ENCODE data around the gene TLR10.

TLR10 gene

DNA sequence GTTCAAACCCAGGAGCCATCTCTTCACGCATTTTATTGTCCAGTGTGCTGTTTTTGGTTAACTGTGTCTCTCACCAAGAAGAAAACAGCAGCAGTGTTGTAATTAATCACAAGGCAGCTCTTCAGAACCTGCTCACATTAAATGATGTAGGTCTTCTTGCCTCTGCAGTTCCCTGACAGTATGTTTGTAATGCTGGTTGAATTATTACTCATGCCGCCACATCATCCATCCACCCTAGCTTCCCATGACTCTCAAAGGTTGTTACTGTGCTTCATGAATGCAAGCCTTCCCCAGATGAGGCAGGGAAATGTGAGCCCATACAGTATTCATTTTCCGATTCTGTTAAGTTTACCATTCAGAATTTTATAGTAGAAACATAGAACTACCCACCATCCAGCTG lies 17.4 kb downstream of the TLR10 start:
- DNase-seq: no peak

DNA sequence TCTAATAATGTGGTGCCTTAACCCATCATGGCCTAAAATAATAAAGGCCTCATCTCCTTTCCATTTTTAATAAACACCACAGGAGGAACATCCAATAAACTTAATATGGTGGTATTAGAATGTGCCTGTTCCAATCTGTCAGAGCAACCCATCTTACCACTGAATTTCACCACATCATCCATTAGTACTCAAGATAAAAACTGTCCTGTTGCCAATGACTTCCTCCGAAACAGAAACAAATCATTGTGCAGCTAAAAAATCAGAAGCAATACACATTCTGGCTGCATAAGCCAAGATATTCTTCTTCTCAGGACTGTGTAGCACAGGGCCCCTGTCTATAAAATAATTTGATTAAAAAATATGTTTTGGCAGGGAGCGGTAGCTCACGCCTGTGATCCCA lies 18.5 kb downstream of the TLR10 start:
- DNase-seq: no peak

DNA sequence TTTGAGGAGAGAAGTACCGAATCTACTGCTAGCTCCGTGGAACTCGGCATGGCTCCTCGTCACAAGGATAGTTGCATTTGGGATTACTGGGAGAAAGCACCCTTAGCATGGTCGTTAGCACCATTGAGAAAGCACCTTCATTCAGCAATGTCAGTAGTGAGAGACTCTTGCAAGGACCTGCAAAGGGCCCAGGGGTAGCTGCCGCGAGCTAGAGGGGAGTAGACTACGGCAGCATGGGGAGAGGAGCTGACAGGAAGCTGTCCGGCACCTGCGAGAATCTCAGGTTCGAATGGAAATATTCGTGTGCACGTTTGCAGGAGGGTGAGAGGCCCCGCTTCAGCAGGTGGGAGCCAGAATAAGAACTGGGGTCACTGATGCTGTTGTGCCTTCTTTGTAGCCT lies 20.2 kb downstream of the TLR10 start:
- no peak for DNase-seq

DNA sequence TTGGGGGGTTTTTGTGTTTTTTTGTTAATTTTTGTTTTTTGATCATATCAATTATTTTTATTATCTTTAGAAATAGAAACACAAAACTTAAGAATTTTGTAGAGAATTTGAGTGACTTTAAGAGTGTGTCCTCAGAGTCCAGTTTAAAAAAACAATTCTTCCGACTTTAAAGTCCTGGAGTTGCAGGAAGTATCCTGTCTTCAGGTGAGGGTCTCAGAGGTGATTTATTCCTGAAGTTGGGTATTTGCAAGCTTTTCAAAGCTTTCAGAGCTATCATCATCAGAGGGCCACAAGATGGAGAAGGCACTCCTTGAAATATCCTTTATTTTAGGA lies 23.0 kb downstream of the TLR10 start:
- no peak for DNase-seq

DNA sequence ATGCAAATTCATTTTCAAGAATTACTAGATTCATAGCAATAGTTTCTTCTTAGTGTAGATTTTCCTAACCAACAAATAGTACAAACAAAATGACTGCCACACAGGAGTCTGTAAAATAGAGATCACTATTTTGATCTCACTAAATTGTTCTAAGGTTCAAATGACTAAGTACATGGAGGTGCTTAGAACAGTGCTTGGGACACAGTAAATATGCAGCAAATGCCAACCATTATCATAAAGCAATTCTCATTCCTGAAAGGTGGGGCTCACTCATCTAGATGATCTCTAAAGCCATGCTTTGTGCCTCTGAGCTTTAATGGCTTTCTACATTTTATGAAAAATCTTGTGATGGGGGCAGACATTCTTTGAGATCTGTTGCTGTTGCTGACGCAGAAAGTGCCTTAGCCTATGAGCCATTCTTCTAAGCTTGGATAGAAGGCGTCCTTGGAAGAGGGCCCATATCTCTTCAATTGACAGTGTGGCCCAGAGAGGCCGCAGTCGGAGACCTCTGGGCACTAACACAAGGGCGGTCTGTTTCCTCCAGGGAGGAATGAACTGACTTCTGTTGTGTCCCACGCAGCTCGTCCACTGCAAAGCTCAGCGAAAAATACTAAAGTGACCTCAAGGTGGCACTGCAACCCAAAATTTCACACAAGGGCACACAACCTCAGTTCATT lies 23.5 kb downstream of the TLR10 start:
- DNase-seq: peak; percentile 47 to 54

DNA sequence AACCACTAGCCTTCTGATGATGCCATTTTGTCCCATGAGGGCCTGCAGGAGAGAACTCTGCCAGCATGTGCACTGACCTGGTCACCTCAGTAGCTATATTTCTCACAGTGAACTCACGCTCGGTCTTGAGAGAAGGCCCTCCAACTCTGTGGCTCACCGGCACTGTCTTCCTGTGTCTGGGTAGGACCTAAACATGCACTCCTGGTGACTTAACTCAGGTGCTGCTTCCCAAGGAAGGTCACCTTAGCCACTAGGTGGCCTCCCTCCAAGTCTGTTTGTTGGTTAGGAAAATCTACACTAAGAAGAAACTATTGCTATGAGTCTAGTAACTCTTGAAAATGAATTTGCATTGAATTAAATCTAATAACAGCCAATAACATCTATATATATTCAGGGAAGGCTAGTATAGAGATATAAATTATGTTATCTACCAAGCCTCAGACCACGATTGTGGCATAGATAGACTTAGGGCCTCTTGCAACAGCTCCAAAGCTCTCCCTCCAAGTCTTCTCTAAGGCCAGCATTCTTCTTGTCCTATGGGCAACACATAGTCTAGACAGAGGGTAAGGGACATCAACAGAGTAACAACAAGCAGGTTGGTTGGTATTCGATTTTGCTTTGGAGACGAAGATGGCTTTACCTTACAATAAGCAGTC lies 24.7 kb downstream of the TLR10 start:
- no peak for DNase-seq

DNA sequence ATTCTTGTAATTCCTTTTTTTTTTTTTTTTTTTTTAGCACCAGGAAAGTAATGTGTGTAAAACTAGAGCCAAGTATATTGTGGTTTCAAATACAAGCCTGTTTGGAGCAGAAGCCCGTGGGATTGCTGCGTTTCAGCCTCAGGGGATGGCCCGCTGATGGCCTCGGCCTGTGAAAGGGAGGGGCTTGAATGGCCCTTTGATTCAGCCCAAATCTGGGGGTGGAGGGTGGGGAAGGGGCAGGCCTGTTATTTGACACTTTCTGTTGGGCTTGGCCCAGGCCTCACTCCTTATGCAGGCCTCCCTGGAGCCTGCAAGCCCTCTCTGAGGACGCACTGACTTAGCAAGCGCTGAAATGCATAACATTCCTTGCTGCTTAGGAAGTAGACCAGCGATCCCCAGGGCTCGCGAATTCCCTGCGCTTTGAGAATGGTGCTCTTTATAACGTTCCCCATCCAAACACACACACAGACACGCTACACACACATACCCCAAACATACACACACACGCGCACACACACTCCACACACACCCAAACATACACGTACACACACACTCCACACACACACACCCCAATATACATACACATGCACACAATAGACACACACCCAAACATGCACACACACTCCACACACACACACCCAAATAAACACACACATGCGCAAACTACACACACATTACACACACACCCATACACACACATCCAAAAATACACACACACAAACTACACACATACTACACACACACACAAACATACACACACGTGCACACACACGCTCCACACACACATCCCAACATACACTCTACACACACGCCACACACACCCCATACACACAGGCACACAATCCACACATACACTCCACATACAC lies 29.6 kb downstream of the TLR10 start:
- DNase-seq: no peak

DNA sequence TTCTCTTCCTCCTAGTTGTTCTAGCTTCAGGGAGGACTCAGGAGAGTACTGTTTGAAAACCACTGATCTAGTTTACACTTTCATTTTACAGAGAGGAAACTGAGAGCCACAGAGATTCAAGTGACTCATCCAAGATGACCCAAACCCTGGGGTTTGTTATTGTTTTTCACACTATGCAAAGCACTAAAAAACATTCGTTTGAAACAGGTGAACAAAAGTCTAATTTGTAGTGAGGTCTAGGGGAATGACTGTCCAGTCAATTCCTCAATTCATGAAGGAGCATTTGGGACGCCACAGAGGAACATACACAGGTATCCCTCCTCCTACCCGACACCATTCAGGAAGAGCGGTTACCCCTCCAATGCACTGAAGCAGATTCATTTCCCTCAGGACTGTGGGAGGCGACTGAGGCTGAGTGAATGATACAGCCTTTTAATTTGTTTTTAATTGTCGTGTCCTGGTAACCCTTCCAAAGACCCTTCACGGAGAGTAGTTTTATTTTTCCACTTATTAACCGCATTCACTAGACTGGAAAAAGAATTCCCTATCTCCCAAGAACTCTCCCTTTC lies 30.3 kb downstream of the TLR10 start:
- no peak for DNase-seq

DNA sequence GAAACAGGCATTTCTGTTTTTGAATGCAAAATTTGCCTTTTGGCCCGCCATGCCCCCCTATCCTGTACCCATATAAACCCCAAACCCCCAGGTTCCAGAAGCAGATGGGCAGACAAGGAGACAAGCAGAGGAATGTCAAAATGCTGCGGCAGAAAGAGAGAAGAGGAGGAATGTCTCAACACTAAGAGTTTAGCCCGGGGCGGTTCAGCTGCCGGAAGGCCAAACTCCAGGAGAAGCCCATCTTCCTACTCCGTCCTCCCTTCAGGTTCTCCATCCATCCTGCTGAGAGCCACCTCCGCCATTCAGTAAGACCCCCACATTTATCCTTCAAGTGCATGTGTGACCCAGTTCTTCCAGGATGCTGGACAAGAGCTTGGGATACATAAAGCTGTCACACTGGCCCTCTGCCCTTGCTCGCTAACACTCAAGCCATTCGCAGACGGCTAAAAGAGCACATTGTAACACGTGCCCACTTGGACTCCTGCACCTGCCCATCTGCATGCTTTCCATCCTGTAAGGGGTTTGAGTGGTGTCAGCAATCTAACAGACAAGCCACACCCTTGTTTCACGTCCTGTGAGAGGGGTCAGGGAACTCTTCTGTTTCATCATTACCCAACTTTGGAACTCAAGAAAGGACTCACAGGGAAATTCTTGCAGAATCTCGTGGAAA lies 31.3 kb downstream of the TLR10 start:
- no peak for DNase-seq

DNA sequence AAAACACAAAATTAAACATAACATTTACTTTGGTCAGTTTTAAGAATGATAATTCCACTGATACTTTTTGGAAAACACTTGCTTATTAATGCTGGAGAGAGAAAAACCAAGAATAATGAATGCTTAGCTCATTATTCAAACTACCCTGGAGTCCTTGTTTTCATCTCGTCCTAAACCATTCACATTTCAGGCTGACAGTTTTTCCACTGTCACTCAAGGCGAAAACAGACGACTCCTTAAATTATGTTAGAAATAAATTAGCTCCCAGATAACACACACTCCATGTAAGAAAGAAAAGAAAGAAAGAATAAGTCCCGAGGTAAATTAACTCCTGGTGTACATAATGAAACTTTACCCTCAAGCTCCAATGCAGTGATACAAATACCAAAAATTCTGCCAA lies 33.5 kb downstream of the TLR10 start:
- no peak for DNase-seq

DNA sequence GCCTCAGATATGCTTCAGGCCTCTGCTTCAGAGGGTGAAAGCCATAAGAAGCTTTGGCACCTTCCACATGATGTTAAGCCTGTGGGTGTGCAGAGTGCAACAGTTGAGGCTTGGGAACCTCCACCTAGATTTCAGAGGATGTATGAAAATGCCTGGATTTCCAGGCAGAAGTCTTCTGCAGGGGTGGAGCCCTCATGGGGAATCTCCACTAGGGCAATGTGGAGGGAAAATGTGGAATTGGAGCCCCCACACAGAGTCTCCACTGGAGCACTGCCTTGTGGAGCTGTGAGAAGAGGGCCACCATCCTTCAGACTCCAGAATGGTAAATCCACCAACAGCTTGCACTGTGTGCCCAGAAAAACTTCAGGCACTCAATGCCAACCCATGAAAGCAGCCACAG lies 35.2 kb downstream of the TLR10 start:
- no peak for DNase-seq

DNA sequence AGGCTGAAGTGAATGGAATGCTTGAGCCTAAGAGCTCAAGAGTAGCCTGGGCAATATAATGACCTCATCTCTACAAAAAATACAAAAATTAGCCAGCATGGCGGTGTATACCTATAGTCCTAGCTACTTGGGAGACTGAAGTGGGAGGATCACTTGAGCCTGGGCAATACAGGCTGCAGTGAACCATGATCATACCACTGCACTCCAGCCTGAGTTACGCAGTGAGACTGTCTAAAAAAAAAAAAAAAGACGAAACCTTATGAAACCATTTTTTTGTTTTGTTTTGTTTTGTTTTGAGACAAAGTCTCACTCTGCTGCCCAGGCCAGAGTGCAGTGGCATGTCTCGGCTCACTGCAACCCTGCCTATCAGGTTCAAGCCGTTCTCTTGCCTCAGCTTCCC lies 36.9 kb downstream of the TLR10 start:
- no peak for DNase-seq

DNA sequence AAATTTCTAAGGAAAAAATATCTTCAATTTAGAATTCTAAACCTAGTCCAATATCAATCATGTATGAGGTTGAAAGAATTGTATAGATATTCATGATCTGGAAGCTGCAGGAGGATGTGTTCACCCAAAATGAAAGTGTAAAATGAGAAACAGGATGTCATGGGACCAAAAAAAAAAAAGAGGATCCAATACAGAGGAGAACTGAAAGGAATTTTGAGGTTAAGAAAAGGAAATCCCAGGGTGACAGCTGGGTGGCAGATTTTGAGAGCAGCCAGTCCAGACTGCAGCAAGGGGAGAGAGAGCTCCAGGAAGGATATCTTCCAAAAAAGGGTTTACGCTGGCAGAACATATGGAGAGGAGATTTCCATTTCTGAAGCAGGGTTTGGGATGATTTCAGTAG lies 38.9 kb downstream of the TLR10 start:
- DNase-seq: no peak

DNA sequence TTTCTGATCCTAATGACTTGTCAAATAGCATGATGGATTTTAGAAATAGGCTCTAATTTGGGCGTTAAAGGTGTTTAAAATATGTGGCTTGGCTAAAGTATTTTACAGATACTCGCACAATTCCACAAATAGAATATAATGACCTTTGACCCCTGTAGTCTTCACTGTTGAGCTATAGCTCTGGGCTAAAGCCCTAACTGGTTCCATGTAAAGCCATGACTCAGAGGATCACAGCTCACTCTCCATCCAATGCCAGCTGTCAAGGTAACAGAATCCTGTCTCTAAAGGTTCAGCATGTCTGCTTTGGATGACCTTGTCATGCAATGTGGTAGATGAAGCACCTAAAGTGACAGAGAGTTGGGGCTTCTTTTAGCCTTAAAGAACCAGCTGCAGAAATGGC lies 42.5 kb downstream of the TLR10 start:
- no peak for DNase-seq

DNA sequence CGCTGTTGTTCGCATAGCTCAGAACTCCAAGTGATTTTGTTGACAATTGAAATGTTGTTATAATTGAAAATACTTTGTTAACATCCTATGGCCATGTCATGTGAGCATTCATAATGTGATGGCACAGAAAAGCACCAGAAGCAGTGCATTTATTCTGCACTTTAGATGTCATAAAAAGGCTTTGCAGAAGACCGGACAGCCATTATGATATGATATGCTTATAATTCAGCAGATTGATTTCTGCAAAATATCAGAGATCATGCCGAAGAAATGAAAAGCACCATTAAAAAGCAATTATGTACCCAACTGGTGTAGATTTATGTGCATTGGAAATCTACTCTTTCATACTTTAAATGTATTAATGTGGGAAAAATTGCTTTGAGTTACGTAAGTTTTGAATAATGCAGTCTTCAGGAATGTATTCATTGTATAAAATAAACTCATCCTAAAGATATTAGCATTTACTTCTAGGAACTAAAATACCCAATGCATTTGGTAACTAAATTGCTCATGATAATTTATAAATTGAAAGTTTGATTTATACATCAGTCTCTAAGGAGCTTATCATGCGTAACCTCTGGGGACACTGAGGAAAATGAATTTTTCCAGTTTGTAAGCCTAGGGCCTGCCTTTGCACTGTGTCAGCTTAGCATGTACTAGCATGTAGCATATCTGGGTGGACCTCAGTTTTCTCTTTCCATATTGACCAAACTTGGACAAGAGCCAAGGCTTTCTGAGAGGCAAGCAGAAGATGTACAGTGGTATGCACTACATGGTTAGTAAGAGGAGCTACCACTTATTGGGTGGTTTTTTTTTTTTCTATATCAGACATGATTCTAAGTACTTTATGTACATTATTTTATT lies 43.6 kb downstream of the TLR10 start:
- DNase-seq: no peak

DNA sequence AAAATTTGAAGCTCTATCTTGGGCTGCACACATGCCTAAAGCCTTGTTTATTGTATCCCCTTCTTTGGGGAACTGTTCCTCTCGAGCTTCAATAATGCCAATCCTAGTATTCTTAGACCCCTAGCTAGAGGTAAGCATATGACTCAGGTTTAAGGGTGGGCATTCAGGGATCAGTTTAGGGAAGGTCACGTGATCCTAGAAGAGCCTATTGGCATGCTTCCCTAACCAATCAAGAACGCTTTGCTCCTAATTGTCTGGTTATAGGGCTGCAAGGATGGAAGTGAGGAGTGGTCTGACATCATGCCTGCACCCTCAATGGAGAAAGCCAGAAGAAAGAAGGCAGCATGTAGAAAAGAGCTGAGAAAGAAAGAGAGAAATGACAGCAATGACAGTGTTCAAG lies 46.9 kb downstream of the TLR10 start:
- DNase-seq: no peak

DNA sequence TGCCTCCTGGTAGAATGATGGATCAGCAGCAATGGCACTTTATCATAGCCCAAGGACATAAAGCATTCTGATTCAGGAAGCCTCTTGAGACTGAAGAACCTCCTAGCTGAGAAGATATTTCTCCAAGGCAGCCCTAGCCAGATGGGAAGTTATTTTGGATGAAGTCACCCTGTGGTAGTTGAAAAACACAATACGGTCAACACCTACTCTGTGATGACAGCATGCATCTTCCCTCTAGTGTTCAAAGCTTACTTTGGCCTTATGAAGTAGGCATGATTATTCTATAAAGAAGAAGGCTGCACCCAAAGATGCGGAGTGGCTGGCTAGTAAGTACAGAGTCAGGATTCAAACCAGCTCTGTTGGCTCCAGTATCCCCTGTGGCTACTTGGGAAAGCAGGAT lies 47.9 kb downstream of the TLR10 start:
- no peak for DNase-seq

DNA sequence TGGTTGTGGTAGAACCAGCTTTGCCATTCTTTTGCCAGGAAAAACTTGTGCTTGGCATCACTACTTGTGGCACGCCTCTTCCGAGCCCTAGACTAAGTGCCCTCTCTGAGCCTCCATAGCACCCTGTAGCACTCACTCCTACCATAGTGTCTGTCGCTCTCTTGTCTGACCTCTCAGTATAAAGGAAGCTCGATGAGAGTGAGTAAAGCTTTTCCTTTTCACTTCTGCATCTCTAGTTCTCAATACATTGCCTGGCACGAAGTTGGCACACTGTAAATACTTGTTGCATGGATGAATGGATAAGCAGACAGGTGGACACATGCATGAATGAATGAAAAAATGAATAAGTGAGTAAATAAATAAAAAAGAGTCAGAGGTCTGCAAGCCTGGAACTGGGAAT lies 48.3 kb downstream of the TLR10 start:
- no peak for DNase-seq

DNA sequence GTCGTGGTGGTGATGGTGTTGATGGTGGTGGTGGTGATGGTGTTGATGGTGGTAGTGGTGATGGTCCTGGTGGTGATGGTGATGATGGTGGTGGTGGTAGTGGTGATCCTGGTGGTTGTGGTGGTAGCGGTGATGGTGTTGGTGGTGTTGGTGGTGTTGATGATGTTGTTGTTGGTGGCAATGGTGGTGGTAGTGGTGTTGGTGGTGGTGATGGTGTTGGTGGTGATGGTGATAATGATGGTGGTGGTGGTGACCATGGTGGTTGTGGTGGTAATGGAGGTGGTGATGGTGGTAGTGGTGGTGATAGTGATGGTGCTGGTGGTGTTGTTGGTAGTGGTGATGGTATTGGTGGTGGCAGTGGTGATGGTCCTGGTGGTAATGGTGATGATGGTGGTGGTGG lies 49.1 kb downstream of the TLR10 start:
- DNase-seq: no peak

DNA sequence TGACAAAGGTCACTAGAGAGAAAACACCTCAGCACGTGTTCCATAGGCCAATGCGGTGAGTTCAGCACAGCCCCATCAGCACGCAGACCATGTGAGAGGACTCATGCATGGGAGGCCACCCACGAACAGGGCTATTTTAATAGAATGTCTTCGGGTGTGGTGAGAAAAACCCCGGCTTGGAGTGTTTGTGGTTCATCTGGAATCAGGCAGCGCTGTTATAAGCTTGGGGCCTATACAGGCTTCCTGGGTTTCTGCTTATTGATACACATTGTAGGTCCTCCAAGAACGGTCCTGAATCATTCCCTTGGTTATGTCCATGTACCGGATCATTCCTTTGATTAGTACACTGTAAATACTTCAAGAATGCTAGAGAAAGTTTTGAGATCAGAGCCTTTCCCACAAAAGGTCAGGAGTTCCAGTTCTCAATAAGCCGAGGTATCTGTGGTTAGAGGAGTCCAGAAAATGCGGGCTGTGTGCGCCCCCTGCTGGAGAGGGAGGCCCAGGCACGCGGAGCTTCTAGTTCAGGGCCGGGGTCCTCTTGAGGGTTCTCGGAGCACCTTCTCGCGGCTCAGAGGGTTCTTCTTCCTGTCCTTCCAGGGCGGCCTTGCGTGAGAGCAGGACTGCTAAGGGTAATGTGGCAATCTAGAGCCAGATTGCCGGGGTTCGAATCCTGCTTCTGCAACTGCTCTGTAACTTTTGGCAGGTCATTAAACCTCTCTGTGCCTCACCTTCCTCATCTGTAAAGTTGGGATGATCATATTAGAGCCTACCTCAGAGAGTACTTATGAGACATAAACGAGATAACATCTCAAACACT lies 51.8 kb downstream of the TLR10 start:
- peak; percentile 74 to 82 for DNase-seq

DNA sequence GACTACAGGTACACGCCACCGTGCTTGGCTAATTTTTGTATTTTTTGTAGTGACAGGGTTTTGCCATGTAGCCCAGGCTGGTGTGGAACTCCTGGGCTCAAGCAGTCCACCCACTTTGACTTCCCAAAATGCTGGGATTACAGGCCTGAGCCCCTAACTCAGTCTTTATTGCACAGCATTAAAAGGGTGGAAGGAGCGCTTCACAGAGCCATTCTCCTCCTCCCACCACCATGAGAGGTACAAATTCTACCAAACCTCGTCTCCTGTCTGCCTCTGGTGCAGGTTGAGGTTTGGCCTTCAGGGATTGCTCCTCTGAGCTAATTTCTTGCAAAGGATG lies 52.3 kb downstream of the TLR10 start:
- DNase-seq: no peak

Measured in activated CD4-positive, alpha-beta T cell treated with anti-CD3 and anti-CD28 coated beads for 4 hours (primary cell).